Measurements from ENCODE around the gene KPNA1. TPM values are rescaled to one million over a fixed set of nuclear protein-coding genes. Genes with fewer than 3 reads are reported as not detected.

The KPNA1 gene
- total and polyA plus RNA-seq, 4 donors = 10.8 to 55.2 (median 28.9) TPM

- Histone ChIP-seq H3K9me3 (ENCODE audit: control insufficient read depth in 4 of 4, insufficient read depth in 3 of 4, low read length in 3 of 4) (no peaks in the 10 kb centered on the region), H3K27ac (ENCODE audit: low read depth in 1 of 2, low read length in 1 of 2) (no peak overlapping the region), H3K36me3 (ENCODE audit: control insufficient read depth in 4 of 4, insufficient read depth in 4 of 4, low read length in 4 of 4) (peaks cover 0 to 10% (median 6%) of the 10 kb centered on the region in 4 donors), H3K27me3 (ENCODE audit: control insufficient read depth in 3 of 3, insufficient read depth in 3 of 3, low read length in 2 of 3) (no peaks in the 10 kb centered on the region), H3K9ac (ENCODE audit: insufficient read depth in 1 of 2, low read length in 2 of 2) (no peak overlapping the region), H3K4me3 (no peak overlapping the region), H3K4me1 (ENCODE audit: control insufficient read depth in 5 of 5, insufficient read depth in 5 of 5, low read length in 5 of 5) (no peaks in the 10 kb centered on the region)
- DNase-seq = no peak
- 68 to 83% methylated on average over 7 of the region's 7 CpGs for WGBS, 2 donors
- no peak for TF ChIP-seq CTCF (IDR thresholded peaks at IDR 0.05; ENCODE audit: control extremely low read depth, extremely low read depth)
- ATAC-seq (ENCODE audit: insufficient read depth, low FRiP score) = no peak
Measured at GRCh38 chr3:122488262-122488973, 26.3 kb downstream of the KPNA1 start.

- peaks cover 0 to 3% (median 1%) of the 10 kb centered on the region in 4 donors for H3K36me3 ChIP-seq (ENCODE audit: control insufficient read depth in 4 of 4, insufficient read depth in 4 of 4, low read length in 4 of 4)
- ATAC-seq (ENCODE audit: insufficient read depth, low FRiP score) = no peak
- 84% methylated on average over 5 of the region's 5 CpGs for WGBS, 2 donors
- H3K9me3 ChIP-seq (ENCODE audit: control insufficient read depth in 4 of 4, insufficient read depth in 3 of 4, low read length in 3 of 4) = no peaks in the 10 kb centered on the region
- no peaks in the 10 kb centered on the region for H3K27me3 ChIP-seq (ENCODE audit: control insufficient read depth in 3 of 3, insufficient read depth in 3 of 3, low read length in 2 of 3)
- TF ChIP-seq CTCF (IDR thresholded peaks at IDR 0.05; ENCODE audit: control extremely low read depth, extremely low read depth) = no peak
- no peak overlapping the region for H3K27ac ChIP-seq (ENCODE audit: low read depth in 1 of 2, low read length in 1 of 2)
- no peak for DNase-seq
- peaks cover 0 to 2% (median 0%) of the 10 kb centered on the region in 5 donors for H3K4me1 ChIP-seq (ENCODE audit: control insufficient read depth in 5 of 5, insufficient read depth in 5 of 5, low read length in 5 of 5)
- H3K9ac ChIP-seq (ENCODE audit: insufficient read depth in 1 of 2, low read length in 2 of 2) = no peak overlapping the region
- no peak overlapping the region for H3K4me3 ChIP-seq
Measured at GRCh38 chr3:122484985-122485384, 29.8 kb downstream of the KPNA1 start.

GRCh38 chr3:122481390-122481789 lies 33.3 kb downstream of the KPNA1 start:
- DNase-seq = no peak
- Histone ChIP-seq H3K36me3 (ENCODE audit: control insufficient read depth in 4 of 4, insufficient read depth in 4 of 4, low read length in 4 of 4) (peaks cover 0 to 3% (median 0%) of the 10 kb centered on the region in 4 donors), H3K9ac (ENCODE audit: insufficient read depth in 1 of 2, low read length in 2 of 2) (no peak overlapping the region), H3K27me3 (ENCODE audit: control insufficient read depth in 3 of 3, insufficient read depth in 3 of 3, low read length in 2 of 3) (no peaks in the 10 kb centered on the region), H3K4me3 (no peak overlapping the region), H3K9me3 (ENCODE audit: control insufficient read depth in 4 of 4, insufficient read depth in 3 of 4, low read length in 3 of 4) (no peaks in the 10 kb centered on the region), H3K4me1 (ENCODE audit: control insufficient read depth in 5 of 5, insufficient read depth in 5 of 5, low read length in 5 of 5) (peaks cover 0 to 2% (median 0%) of the 10 kb centered on the region in 5 donors), H3K27ac (ENCODE audit: low read depth in 1 of 2, low read length in 1 of 2) (no peak overlapping the region)
- 94 to 95% methylated on average over 3 of the region's 3 CpGs for WGBS, 2 donors
- no peak for ATAC-seq (ENCODE audit: insufficient read depth, low FRiP score)
- TF ChIP-seq CTCF (IDR thresholded peaks at IDR 0.05; ENCODE audit: control extremely low read depth, extremely low read depth) = no peak

Measured in lung (tissue), 12 donors.